Mesenchymal stem cell (in vitro differentiated cells and primary cell): ENCODE measurements around the gene PPHLN1.
"Not testable (repeated sequence)": the region's sequence is repeated elsewhere in the genome, so short reads cannot be mapped to it uniquely, and the experiment has no call there.

ENCODE experiments used
- DNase-seq: peaks from one replicate; pipeline ENCODE4 v3.0.0-alpha.2; 2013
- H2AFZ ChIP-seq: one replicate; pipeline ENCODE4 v1.6.1; 2013; ENCODE audit warnings: low read depth, mild to moderate bottlenecking, control low read depth, inconsistent platforms, low read length, moderate library complexity
- H2AK5ac ChIP-seq: 2 replicates; pipeline ENCODE4 v1.6.1; 2013; ENCODE audit warnings: low read length, moderate library complexity, mild to moderate bottlenecking, inconsistent platforms; ENCODE audit not compliant: severe bottlenecking
- H2BK120ac ChIP-seq: one replicate; pipeline ENCODE4 v1.6.1; 2013; ENCODE audit warnings: low read depth, mild to moderate bottlenecking, inconsistent platforms, low read length, moderate library complexity
- H2BK12ac ChIP-seq, 2 experiments: one replicate each; pipeline ENCODE4 v1.6.1; 2013; ENCODE audit warnings: inconsistent platforms in 2 of 2, low read length in 2 of 2, mild to moderate bottlenecking in 2 of 2, moderate library complexity in 2 of 2, control low read depth in 1 of 2
- H2BK15ac ChIP-seq: one replicate; pipeline ENCODE4 v1.6.1; 2013; ENCODE audit warnings: mild to moderate bottlenecking, low read depth, inconsistent platforms; ENCODE audit not compliant: poor library complexity, severe bottlenecking
- H2BK5ac ChIP-seq: 2 replicates; pipeline ENCODE4 v1.6.1; 2013; ENCODE audit warnings: low read depth, mild to moderate bottlenecking, low read length, control low read depth, inconsistent platforms; ENCODE audit not compliant: poor library complexity, severe bottlenecking
- H3K14ac ChIP-seq, 2 experiments: one replicate each; pipeline ENCODE4 v1.6.1; 2013; ENCODE audit warnings: inconsistent platforms in 2 of 2, low read length in 2 of 2, control low read depth in 1 of 2, mild to moderate bottlenecking in 1 of 2, moderate library complexity in 1 of 2
- H3K18ac ChIP-seq, 2 experiments: one replicate each; pipeline ENCODE4 v1.6.1; 2013; ENCODE audit warnings: inconsistent platforms in 2 of 2, low read length in 2 of 2, control low read depth in 1 of 2, low read depth in 1 of 2, mild to moderate bottlenecking in 1 of 2
- H3K23ac ChIP-seq, 2 experiments: one replicate each; pipeline ENCODE4 v1.6.1; 2013; ENCODE audit warnings: inconsistent platforms in 2 of 2, low read length in 2 of 2, mild to moderate bottlenecking in 2 of 2, moderate library complexity in 2 of 2, control low read depth in 1 of 2
- H3K27ac ChIP-seq: 2 replicates; pipeline ENCODE4 v1.5.1; 2013; ENCODE audit warnings: mild to moderate bottlenecking, moderate library complexity, low read length, control low read depth, inconsistent platforms; ENCODE audit not compliant: poor library complexity, severe bottlenecking
- H3K27me3 ChIP-seq, 2 experiments: 2 replicates each; pipeline versions ENCODE4 v1.6.1 to v1.7.0; 2013; ENCODE audit warnings: low read length in 2 of 2, mild to moderate bottlenecking in 2 of 2, moderate library complexity in 2 of 2, control low read depth in 1 of 2, inconsistent platforms in 1 of 2; ENCODE audit not compliant: control insufficient read depth in 1 of 2, insufficient read depth in 1 of 2
- H3K36me3 ChIP-seq, 2 experiments: 2 replicates each; pipeline versions ENCODE4 v1.6.1 to v1.7.0; 2013; ENCODE audit warnings: low read length in 2 of 2, control low read depth in 1 of 2, inconsistent platforms in 1 of 2, low read depth in 1 of 2, mild to moderate bottlenecking in 1 of 2; ENCODE audit not compliant: insufficient read depth in 2 of 2, control insufficient read depth in 1 of 2
- H3K4ac ChIP-seq, 2 experiments: one replicate each; pipeline ENCODE4 v1.6.1; 2013; ENCODE audit warnings: inconsistent platforms in 2 of 2, low read length in 2 of 2, mild to moderate bottlenecking in 2 of 2, moderate library complexity in 2 of 2, control low read depth in 1 of 2, low read depth in 1 of 2
- H3K4me1 ChIP-seq: 2 replicates; pipeline ENCODE4 v1.6.1; 2013; ENCODE audit warnings: low read depth, low read length, control low read depth; ENCODE audit not compliant: control insufficient read depth, insufficient read depth
- H3K4me2 ChIP-seq: 2 replicates; pipeline ENCODE4 v1.6.1; 2013; ENCODE audit warnings: low read length, mild to moderate bottlenecking, inconsistent platforms; ENCODE audit not compliant: poor library complexity, severe bottlenecking
- H3K4me3 ChIP-seq, 2 experiments: 2 replicates each; pipeline versions ENCODE4 v1.5.1 to v1.7.0; 2013; ENCODE audit warnings: low read length in 2 of 2, mild to moderate bottlenecking in 2 of 2, control low read depth in 1 of 2, low read depth in 1 of 2; ENCODE audit not compliant: insufficient read depth in 1 of 2
- H3K79me1 ChIP-seq: replicated peaks from 2 replicates; pipeline ENCODE4 v1.6.1; 2013; ENCODE audit warnings: mild to moderate bottlenecking, control low read depth, low read length, inconsistent platforms; ENCODE audit not compliant: poor library complexity, severe bottlenecking
- H3K9ac ChIP-seq: 2 replicates; pipeline ENCODE4 v1.7.0; 2013; ENCODE audit warnings: mild to moderate bottlenecking, low read length, moderate library complexity
- H3K9me3 ChIP-seq: 2 replicates; pipeline ENCODE4 v1.7.0; 2013; ENCODE audit warnings: mild to moderate bottlenecking, low read length; ENCODE audit not compliant: control insufficient read depth
- H4K8ac ChIP-seq: one replicate; pipeline ENCODE4 v1.6.1; 2013; ENCODE audit warnings: inconsistent platforms, mild to moderate bottlenecking, low read length, moderate library complexity
- H4K91ac ChIP-seq: one replicate; pipeline ENCODE4 v1.6.1; 2013; ENCODE audit warnings: mild to moderate bottlenecking, low read length, inconsistent platforms
- WGBS: methylation state at CpG from one replicate; pipeline ENCODE4 v1.1.7; 2013; ENCODE audit warnings: mixed read lengths; 5-methylcytosine and 5-hydroxymethylcytosine counted together

The PPHLN1 gene

GRCh38 chr12:42346403-42347002, 20.5 kb downstream of the PPHLN1 start:
- H3K14ac ChIP-seq: no peak overlapping the region
- H3K4ac ChIP-seq: no peak overlapping the region
- H3K9ac ChIP-seq: no peak overlapping the region
- H4K91ac ChIP-seq: no peak overlapping the region
- no peak overlapping the region for H4K8ac ChIP-seq
- no peak overlapping the region for H2AFZ ChIP-seq
- 100% methylated on average over 1 of the region's 1 CpG for WGBS
- peaks cover 5 to 8% of the 10 kb centered on the region in 2 experiments for H3K36me3 ChIP-seq
- peaks cover 2% of the 10 kb centered on the region for H3K4me1 ChIP-seq
- no peak overlapping the region for H2BK15ac ChIP-seq
- no peaks in the 10 kb centered on the region for H3K9me3 ChIP-seq
- no peak for DNase-seq
- no peak overlapping the region for H3K4me2 ChIP-seq
- H3K27ac ChIP-seq: no peak overlapping the region
- H3K4me3 ChIP-seq: no peak overlapping the region
- no peaks in the 10 kb centered on the region for H3K27me3 ChIP-seq
- no peak overlapping the region for H2BK12ac ChIP-seq
- no peak overlapping the region for H2BK120ac ChIP-seq
- H2BK5ac ChIP-seq: no peak overlapping the region
- peaks cover 4% of the 10 kb centered on the region for H3K79me1 ChIP-seq
- no peak overlapping the region for H3K23ac ChIP-seq
- H3K18ac ChIP-seq: no peak overlapping the region
- H2AK5ac ChIP-seq: no peak overlapping the region

GRCh38 chr12:42349119-42350020, 23.4 kb downstream of the PPHLN1 start:
- H3K4me3 ChIP-seq, H3K79me1 ChIP-seq, H3K27me3 ChIP-seq, H2BK120ac ChIP-seq, H2BK15ac ChIP-seq, H3K23ac ChIP-seq, H2AFZ ChIP-seq, H3K27ac ChIP-seq, H3K18ac ChIP-seq, H3K4ac ChIP-seq, H3K4me2 ChIP-seq, H3K4me1 ChIP-seq, DNase-seq, H4K8ac ChIP-seq, H2BK5ac ChIP-seq, H3K9me3 ChIP-seq, H2AK5ac ChIP-seq, H3K9ac ChIP-seq, H2BK12ac ChIP-seq, H3K14ac ChIP-seq, H4K91ac ChIP-seq: not testable (repeated sequence)
- WGBS: 75% methylated on average over 8 of the region's 16 CpGs
- H3K36me3 ChIP-seq: peaks cover 7 to 16% of the 10 kb centered on the region in 2 experiments

- not testable (repeated sequence) for DNase-seq, H3K4me1 ChIP-seq, H2BK15ac ChIP-seq, H3K9ac ChIP-seq, H2BK120ac ChIP-seq, H3K4me3 ChIP-seq, H3K79me1 ChIP-seq, H3K18ac ChIP-seq, H2AFZ ChIP-seq, H3K27me3 ChIP-seq, H3K23ac ChIP-seq, H3K4ac ChIP-seq, H2AK5ac ChIP-seq, H3K14ac ChIP-seq, H2BK12ac ChIP-seq, H3K27ac ChIP-seq, H3K4me2 ChIP-seq, H4K91ac ChIP-seq, H4K8ac ChIP-seq, H2BK5ac ChIP-seq, H3K9me3 ChIP-seq
- WGBS: 94% methylated on average over 33 of the region's 34 CpGs
- H3K36me3 ChIP-seq: peaks cover 7 to 21% of the 10 kb centered on the region in 2 experiments
Observed at GRCh38 chr12:42350021-42350407, 24.0 kb downstream of the PPHLN1 start.

- Histone ChIP-seq H4K8ac (no peak overlapping the region), H3K4me2 (no peak overlapping the region), H2BK5ac (no peak overlapping the region), H2BK15ac (no peak overlapping the region), H4K91ac (no peak overlapping the region), H3K4ac (no peak overlapping the region), H3K9me3 (no peaks in the 10 kb centered on the region), H3K18ac (no peak overlapping the region), H3K23ac (no peak overlapping the region), H2BK12ac (no peak overlapping the region), H2AK5ac (no peak overlapping the region), H3K14ac (no peak overlapping the region), H3K9ac (no peak overlapping the region), H3K27ac (no peak overlapping the region), H3K27me3 (no peaks in the 10 kb centered on the region), H3K79me1 (peaks cover 11% of the 10 kb centered on the region), H3K4me1 (peaks cover 3% of the 10 kb centered on the region), H3K4me3 (no peak overlapping the region), H2AFZ (no peak overlapping the region), H2BK120ac (no peak overlapping the region), H3K36me3 (peaks cover 8 to 41% of the 10 kb centered on the region in 2 experiments)
- no peak for DNase-seq
- WGBS: no CpG with 5 or more reads among the region's 2 CpGs
Observed at GRCh38 chr12:42356344-42356743, 30.4 kb downstream of the PPHLN1 start.
